ENCODE data around the gene SLC8A1.

SLC8A1 gene

GRCh38 chr2:40477361-40477760, 25.5 kb upstream of the SLC8A1 start:
- no peak overlapping the region for H3K27ac Mint-ChIP-seq (ENCODE audit: low read depth)
- ATAC-seq (replicated peaks; ENCODE audit: extremely low read depth, poor library complexity, severe bottlenecking) (no peak), DNase-seq (ENCODE audit: low spot score in 2 of 2) (no peak)
- peaks cover 8% of the 10 kb centered on the region for H3K9me3 Mint-ChIP-seq
- no peak overlapping the region for H3K4me3 Mint-ChIP-seq
- H3K36me3 Mint-ChIP-seq (ENCODE audit: insufficient read depth) = no peaks in the 10 kb centered on the region
- no peaks in the 10 kb centered on the region for H3K4me1 Mint-ChIP-seq
- H3K27me3 Mint-ChIP-seq = no peaks in the 10 kb centered on the region

GRCh38 chr2:40476436-40476835, 24.5 kb upstream of the SLC8A1 start:
- Mint-ChIP-seq H3K27me3 (no peaks in the 10 kb centered on the region), H3K36me3 (ENCODE audit: insufficient read depth) (no peaks in the 10 kb centered on the region), H3K4me1 (no peaks in the 10 kb centered on the region), H3K27ac (ENCODE audit: low read depth) (no peak overlapping the region), H3K4me3 (no peak overlapping the region), H3K9me3 (peaks cover 8% of the 10 kb centered on the region)
- ATAC-seq (replicated peaks; ENCODE audit: extremely low read depth, poor library complexity, severe bottlenecking) (no peak), DNase-seq (ENCODE audit: low spot score in 2 of 2) (no peak)

GRCh38 chr2:40474306-40474705, 22.4 kb upstream of the SLC8A1 start:
- Mint-ChIP-seq H3K27me3 (no peaks in the 10 kb centered on the region), H3K36me3 (ENCODE audit: insufficient read depth) (no peaks in the 10 kb centered on the region), H3K4me1 (no peaks in the 10 kb centered on the region), H3K4me3 (no peak overlapping the region), H3K9me3 (no peaks in the 10 kb centered on the region), H3K27ac (ENCODE audit: low read depth) (no peak overlapping the region)
- no peak for ATAC-seq (replicated peaks; ENCODE audit: extremely low read depth, poor library complexity, severe bottlenecking)
- no peak for DNase-seq (ENCODE audit: low spot score in 2 of 2)

- Mint-ChIP-seq H3K27me3 (no peaks in the 10 kb centered on the region), H3K4me3 (no peak overlapping the region), H3K27ac (ENCODE audit: low read depth) (no peak overlapping the region), H3K36me3 (ENCODE audit: insufficient read depth) (no peaks in the 10 kb centered on the region), H3K4me1 (no peaks in the 10 kb centered on the region), H3K9me3 (no peaks in the 10 kb centered on the region)
- ATAC-seq (replicated peaks; ENCODE audit: extremely low read depth, poor library complexity, severe bottlenecking) (no peak), DNase-seq (ENCODE audit: low spot score in 2 of 2) (no peak)
Observed at GRCh38 chr2:40471866-40472265, 20.0 kb upstream of the SLC8A1 start.

GRCh38 chr2:40470822-40471813, 19.2 kb upstream of the SLC8A1 start:
- ATAC-seq (replicated peaks; ENCODE audit: extremely low read depth, poor library complexity, severe bottlenecking) (no peak), DNase-seq (ENCODE audit: low spot score in 2 of 2) (no peak)
- Mint-ChIP-seq H3K27ac (ENCODE audit: low read depth) (no peak overlapping the region), H3K4me1 (no peaks in the 10 kb centered on the region), H3K9me3 (no peaks in the 10 kb centered on the region), H3K4me3 (no peak overlapping the region), H3K27me3 (no peaks in the 10 kb centered on the region), H3K36me3 (ENCODE audit: insufficient read depth) (no peaks in the 10 kb centered on the region)

GRCh38 chr2:40466935-40467572, 15.2 kb upstream of the SLC8A1 start:
- no peaks in the 10 kb centered on the region for H3K27me3 Mint-ChIP-seq
- ATAC-seq (replicated peaks; ENCODE audit: extremely low read depth, poor library complexity, severe bottlenecking) = no peak

GRCh38 chr2:40466332-40466906, 14.5 kb upstream of the SLC8A1 start:
- no peak overlapping the region for H3K27ac Mint-ChIP-seq (ENCODE audit: low read depth)
- ATAC-seq (replicated peaks; ENCODE audit: extremely low read depth, poor library complexity, severe bottlenecking) (no peak), DNase-seq (ENCODE audit: low spot score in 2 of 2) (no peak)
- H3K4me3 Mint-ChIP-seq = no peak overlapping the region
- no peaks in the 10 kb centered on the region for H3K36me3 Mint-ChIP-seq (ENCODE audit: insufficient read depth)
- H3K4me1 Mint-ChIP-seq = no peaks in the 10 kb centered on the region
- H3K27me3 Mint-ChIP-seq = no peaks in the 10 kb centered on the region
- H3K9me3 Mint-ChIP-seq = no peaks in the 10 kb centered on the region

More at GRCh38 chr2:40466935-40467572, 15.2 kb upstream of the SLC8A1 start:
- Mint-ChIP-seq H3K4me3 (no peak overlapping the region), H3K9me3 (no peaks in the 10 kb centered on the region), H3K4me1 (no peaks in the 10 kb centered on the region), H3K27ac (ENCODE audit: low read depth) (no peak overlapping the region), H3K36me3 (ENCODE audit: insufficient read depth) (no peaks in the 10 kb centered on the region)
- no peak for DNase-seq (ENCODE audit: low spot score in 2 of 2)

- H3K27me3 Mint-ChIP-seq = no peaks in the 10 kb centered on the region
- no peaks in the 10 kb centered on the region for H3K4me1 Mint-ChIP-seq
- no peak overlapping the region for H3K4me3 Mint-ChIP-seq
Observed at GRCh38 chr2:40463112-40463511, 11.2 kb upstream of the SLC8A1 start.

GRCh38 chr2:40458271-40458794, 6.4 kb upstream of the SLC8A1 start:
- Mint-ChIP-seq H3K4me3 (no peak overlapping the region), H3K27ac (ENCODE audit: low read depth) (no peak overlapping the region), H3K4me1 (no peaks in the 10 kb centered on the region), H3K27me3 (no peaks in the 10 kb centered on the region), H3K36me3 (ENCODE audit: insufficient read depth) (no peaks in the 10 kb centered on the region), H3K9me3 (no peaks in the 10 kb centered on the region)
- ATAC-seq (replicated peaks; ENCODE audit: extremely low read depth, poor library complexity, severe bottlenecking) (no peak), DNase-seq (ENCODE audit: low spot score in 2 of 2) (no peak)

More at GRCh38 chr2:40463112-40463511, 11.2 kb upstream of the SLC8A1 start:
- Mint-ChIP-seq H3K27ac (ENCODE audit: low read depth) (no peak overlapping the region), H3K9me3 (no peaks in the 10 kb centered on the region), H3K36me3 (ENCODE audit: insufficient read depth) (no peaks in the 10 kb centered on the region)
- DNase-seq (ENCODE audit: low spot score in 2 of 2) (no peak), ATAC-seq (replicated peaks; ENCODE audit: extremely low read depth, poor library complexity, severe bottlenecking) (no peak)

- H3K27ac Mint-ChIP-seq (ENCODE audit: low read depth) = no peak overlapping the region
Observed at GRCh38 chr2:40457837-40458236, 5.9 kb upstream of the SLC8A1 start.

GRCh38 chr2:40457366-40457765, 5.5 kb upstream of the SLC8A1 start:
- no peak overlapping the region for H3K27ac Mint-ChIP-seq (ENCODE audit: low read depth)
- no peaks in the 10 kb centered on the region for H3K36me3 Mint-ChIP-seq (ENCODE audit: insufficient read depth)
- H3K9me3 Mint-ChIP-seq = peaks cover 3% of the 10 kb centered on the region
- DNase-seq (ENCODE audit: low spot score in 2 of 2) = no peak
- no peak for ATAC-seq (replicated peaks; ENCODE audit: extremely low read depth, poor library complexity, severe bottlenecking)
- peaks cover 3% of the 10 kb centered on the region for H3K4me1 Mint-ChIP-seq
- H3K4me3 Mint-ChIP-seq = no peak overlapping the region
- H3K27me3 Mint-ChIP-seq = peaks cover 8% of the 10 kb centered on the region

More at GRCh38 chr2:40457837-40458236, 5.9 kb upstream of the SLC8A1 start:
- Mint-ChIP-seq H3K9me3 (no peaks in the 10 kb centered on the region), H3K27me3 (peaks cover 3% of the 10 kb centered on the region), H3K4me1 (no peaks in the 10 kb centered on the region), H3K4me3 (no peak overlapping the region), H3K36me3 (ENCODE audit: insufficient read depth) (no peaks in the 10 kb centered on the region)
- ATAC-seq (replicated peaks; ENCODE audit: extremely low read depth, poor library complexity, severe bottlenecking) = no peak
- DNase-seq (ENCODE audit: low spot score in 2 of 2) = no peak

- H3K27ac Mint-ChIP-seq (ENCODE audit: low read depth) = no peak overlapping the region
- peaks cover 6% of the 10 kb centered on the region for H3K9me3 Mint-ChIP-seq
Observed at GRCh38 chr2:40456926-40457325, 5.0 kb upstream of the SLC8A1 start.

More at GRCh38 chr2:40456926-40457325, 5.0 kb upstream of the SLC8A1 start:
- no peak for DNase-seq (ENCODE audit: low spot score in 2 of 2)
- Mint-ChIP-seq H3K4me3 (no peak overlapping the region), H3K27me3 (peaks cover 12% of the 10 kb centered on the region), H3K4me1 (peaks cover 6% of the 10 kb centered on the region), H3K36me3 (ENCODE audit: insufficient read depth) (no peaks in the 10 kb centered on the region)
- ATAC-seq (replicated peaks; ENCODE audit: extremely low read depth, poor library complexity, severe bottlenecking) = no peak
